ENCODE measurements around the gene TMC1. TPM values are rescaled to one million over a fixed set of nuclear protein-coding genes. Genes with fewer than 3 reads are reported as not detected.
"Not testable (repeated sequence)": the region's sequence is repeated elsewhere in the genome, so short reads cannot be mapped to it uniquely, and the experiment has no call there.

Gene TMC1
- total and polyA plus RNA-seq, 2 of the 13 experiments (the other 11 are each of a cell fraction or from before 2014, with no cell fraction given), result 0.02 to 0.03 TPM

GRCh38 chr9:72509635-72510034 is 11.8 kb upstream of the TMC1 start:
- Histone ChIP-seq H3K9ac (ENCODE audit: insufficient read depth, low read depth, low read length) (no peak overlapping the region), H3K79me2 (ENCODE audit: insufficient read depth, low read length) (no peaks in the 10 kb centered on the region), H3K27me3 (ENCODE audit: control insufficient read depth in 1 of 2, insufficient read depth in 2 of 2, low read length in 2 of 2) (no peaks in the 10 kb centered on the region), H3K4me1 (ENCODE audit: insufficient read depth, low read length) (no peaks in the 10 kb centered on the region), H4K20me1 (ENCODE audit: insufficient read depth, low read length) (no peaks in the 10 kb centered on the region), H3K4me3 (replicated peaks in 1 of 3; ENCODE audit: insufficient read depth in 1 of 3, low read depth in 2 of 3, low read length in 3 of 3) (no peak overlapping the region), H3K4me2 (ENCODE audit: low read depth, low read length) (no peak overlapping the region), H3K27ac (ENCODE audit: extremely low read length, insufficient read depth, low read length) (no peak overlapping the region), H2AFZ (ENCODE audit: low read length) (no peak overlapping the region), H3K36me3 (replicated peaks in 1 of 2; ENCODE audit: control insufficient read depth in 1 of 2, insufficient read depth in 2 of 2, low read length in 2 of 2) (no peaks in the 10 kb centered on the region), H3K9me3 (ENCODE audit: low read length) (no peaks in the 10 kb centered on the region)
- ChIA-PET POLR2A (no interaction called here), CTCF (ENCODE audit: low intra/inter-chr PET ratio, low total read pairs) (no interaction called here)
- intact Hi-C loops (cut with micrococcal nuclease; ENCODE audit: unreplicated experiment), result no loop called here
- no peak for ATAC-seq
- no TSS peak for BruUV-seq (replicated peaks)
- 0% methylated on average over 1 of the region's 1 CpG for WGBS (ENCODE audit: low lambda C conversion rate)
- no peak for FAIRE-seq
- TF ChIP-seq ZNF468 (CRISPR knock-in tag; IDR thresholded peaks at IDR 0.05) (no peak), ETV5 (CRISPR knock-in tag; IDR thresholded peaks at IDR 0.05; ENCODE audit: borderline replicate concordance) (no peak), SAP130 (CRISPR knock-in tag; IDR thresholded peaks at IDR 0.05; ENCODE audit: low read depth) (no peak), BRF2 (CRISPR knock-in tag; IDR thresholded peaks at IDR 0.05) (no peak), MIXL1 (CRISPR knock-in tag; IDR thresholded peaks at IDR 0.05) (no peak), SMAD3 (CRISPR knock-in tag; IDR thresholded peaks at IDR 0.05) (no peak), ZKSCAN5 (CRISPR knock-in tag; IDR thresholded peaks at IDR 0.05) (no peak), ZNF550 (CRISPR knock-in tag; IDR thresholded peaks at IDR 0.05; ENCODE audit: borderline replicate concordance) (no peak), SMAD9 (CRISPR knock-in tag; IDR thresholded peaks at IDR 0.05) (no peak), ZNF20 (CRISPR knock-in tag; IDR thresholded peaks at IDR 0.05) (no peak), RFX3 (CRISPR knock-in tag; IDR thresholded peaks at IDR 0.05) (no peak), SP2 (CRISPR knock-in tag; IDR thresholded peaks at IDR 0.05) (no peak), ZNF83 (CRISPR knock-in tag; IDR thresholded peaks at IDR 0.05; ENCODE audit: borderline replicate concordance) (no peak), NFE2L1 (CRISPR knock-in tag; IDR thresholded peaks at IDR 0.05; ENCODE audit: borderline replicate concordance) (no peak), YEATS2 (CRISPR knock-in tag; IDR thresholded peaks at IDR 0.05; ENCODE audit: borderline replicate concordance) (no peak), CCAR2 (optimal IDR thresholded peaks at IDR 0.05; ENCODE audit: low read depth, low read length) (no peak), ATF4 (CRISPR knock-in tag; IDR thresholded peaks at IDR 0.05) (no peak), FOXO1 (CRISPR knock-in tag; IDR thresholded peaks at IDR 0.05) (no peak)
- in situ Hi-C loops (cut with HindIII; ENCODE audit: extremely low pct_ligation_motif_present, low pct_unique_long_range_greater_than_20kb), result no loop called here
- no peak for DNase-seq (ENCODE audit: low spot score)

GRCh38 chr9:72521011-72521410 is 397 bp upstream of the TMC1 start:
- ATAC-seq; H3K79me2 ChIP-seq (ENCODE audit: insufficient read depth, low read length); DNase-seq (ENCODE audit: low spot score); H3K27ac ChIP-seq (ENCODE audit: extremely low read length, insufficient read depth, low read length); H3K9ac ChIP-seq (ENCODE audit: insufficient read depth, low read depth, low read length); H3K27me3 ChIP-seq (ENCODE audit: control insufficient read depth in 1 of 2, insufficient read depth in 2 of 2, low read length in 2 of 2); H2AFZ ChIP-seq (ENCODE audit: low read length); H3K36me3 ChIP-seq (replicated peaks in 1 of 2; ENCODE audit: control insufficient read depth in 1 of 2, insufficient read depth in 2 of 2, low read length in 2 of 2); in situ Hi-C loops (cut with HindIII; ENCODE audit: extremely low pct_ligation_motif_present, low pct_unique_long_range_greater_than_20kb); POLR2A ChIA-PET; CTCF ChIA-PET (ENCODE audit: low intra/inter-chr PET ratio, low total read pairs); FAIRE-seq; H3K4me1 ChIP-seq (ENCODE audit: insufficient read depth, low read length); H3K4me2 ChIP-seq (ENCODE audit: low read depth, low read length); H4K20me1 ChIP-seq (ENCODE audit: insufficient read depth, low read length); H3K4me3 ChIP-seq (replicated peaks in 1 of 3; ENCODE audit: insufficient read depth in 1 of 3, low read depth in 2 of 3, low read length in 3 of 3); BruUV-seq (replicated peaks); intact Hi-C loops (cut with micrococcal nuclease; ENCODE audit: unreplicated experiment); H3K9me3 ChIP-seq (ENCODE audit: low read length): not testable (repeated sequence)
- WGBS (ENCODE audit: low lambda C conversion rate), result 62% methylated on average over 9 of the region's 9 CpGs

Data from HepG2 (cell line).